Measurements from ENCODE around the gene CERT1.
"Not testable (repeated sequence)": the region's sequence is repeated elsewhere in the genome, so short reads cannot be mapped to it uniquely, and the experiment has no call there.

DNA sequence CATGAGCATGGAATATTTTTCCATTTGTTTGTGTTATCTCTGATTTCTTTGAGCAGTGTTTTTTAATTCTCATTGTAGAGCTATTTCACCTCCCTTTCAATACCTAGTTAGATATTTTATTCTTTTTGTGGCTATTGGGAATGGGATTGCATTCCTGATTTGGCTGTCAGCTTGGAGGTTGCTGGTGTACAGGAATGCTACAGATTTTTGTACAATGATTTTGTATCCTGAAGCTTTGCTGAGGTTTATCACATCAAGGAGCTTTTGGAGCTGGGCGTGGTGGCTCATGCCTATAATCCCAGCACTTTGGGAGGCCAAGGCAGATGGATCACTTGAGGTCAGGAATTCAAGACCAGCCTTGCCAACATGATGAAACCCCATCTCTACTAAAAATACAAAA is 22.3 kb upstream of the CERT1 start:
- not testable (repeated sequence) for TF ChIP-seq CTCF, POLR2A, POLR2AphosphoS5, EP300 (IDR thresholded peaks at IDR 0.05)
